Stimulated activated CD8-positive, alpha-beta memory T cell treated with anti-CD3 and anti-CD28 coated beads, Interleukin-12 subunit alpha, Interleukin-12 subunit beta, amount 100 ng/mL, for 24 hours (primary cell): ENCODE data around the gene CLEC2L.

Source experiments
- DNase-seq: peaks from one replicate; pipeline ENCODE4 v3.0.0-alpha.2; 2020; ENCODE audit errors: extremely low read depth

The CLEC2L gene

DNA sequence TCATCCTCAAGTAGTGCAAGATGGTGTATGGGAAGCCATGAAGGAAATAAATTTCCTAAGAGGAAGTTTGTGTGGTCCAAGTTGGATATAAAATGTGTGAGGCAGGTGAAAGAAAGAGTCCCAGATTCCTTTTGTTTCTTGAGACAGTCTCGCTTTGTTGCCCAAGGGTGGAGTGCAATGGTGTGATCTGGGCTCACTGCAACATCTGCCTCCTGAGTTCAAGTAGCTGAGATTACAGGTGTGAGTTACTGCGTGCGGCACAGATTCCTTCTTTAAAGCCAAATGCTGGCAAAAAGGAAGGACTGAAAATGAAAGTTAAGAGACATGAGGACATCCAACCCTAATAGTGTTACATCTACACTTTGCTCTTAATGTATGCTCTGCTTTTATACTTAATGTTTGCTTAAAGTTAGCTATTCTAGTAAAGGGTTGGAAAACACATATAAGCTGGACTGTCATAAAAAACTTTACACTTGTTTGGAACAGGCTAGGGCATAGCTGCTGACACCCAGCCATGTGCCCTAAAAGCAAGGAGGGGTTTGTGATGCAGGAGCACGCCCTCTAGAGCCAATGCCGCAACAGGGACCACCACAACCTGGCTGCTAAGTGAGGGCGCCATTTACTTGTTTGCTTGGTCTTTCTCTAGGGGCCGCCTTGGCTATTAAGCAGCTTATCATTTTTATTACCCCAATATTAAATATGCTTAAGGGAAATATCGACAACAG lies 34.5 kb downstream of the CLEC2L start:
- no peak for DNase-seq

GRCh38 chr7:139559364-139560105 lies 36.0 kb downstream of the CLEC2L start:
- DNase-seq, result no peak

DNA sequence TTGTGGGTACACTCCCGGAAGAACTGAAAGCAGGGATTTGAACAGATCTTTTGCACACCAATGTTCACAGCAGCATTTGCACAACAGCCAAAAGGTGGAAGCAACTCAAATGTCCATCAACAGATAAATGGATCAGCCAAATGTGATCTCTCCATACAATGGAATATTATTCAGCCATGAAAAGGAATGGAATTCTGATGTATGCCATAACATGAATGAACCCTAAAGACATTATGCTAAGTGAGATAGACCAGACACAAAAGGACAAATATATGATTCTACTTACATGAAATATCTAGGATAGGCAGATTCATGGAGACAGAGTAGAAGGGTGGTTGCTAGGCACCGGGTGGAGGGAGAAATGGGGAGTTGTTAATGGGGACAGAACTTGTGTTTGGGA lies 36.7 kb downstream of the CLEC2L start:
- no peak for DNase-seq

- DNase-seq, result no peak
Measured at GRCh38 chr7:139560678-139561077, 37.2 kb downstream of the CLEC2L start.

DNA sequence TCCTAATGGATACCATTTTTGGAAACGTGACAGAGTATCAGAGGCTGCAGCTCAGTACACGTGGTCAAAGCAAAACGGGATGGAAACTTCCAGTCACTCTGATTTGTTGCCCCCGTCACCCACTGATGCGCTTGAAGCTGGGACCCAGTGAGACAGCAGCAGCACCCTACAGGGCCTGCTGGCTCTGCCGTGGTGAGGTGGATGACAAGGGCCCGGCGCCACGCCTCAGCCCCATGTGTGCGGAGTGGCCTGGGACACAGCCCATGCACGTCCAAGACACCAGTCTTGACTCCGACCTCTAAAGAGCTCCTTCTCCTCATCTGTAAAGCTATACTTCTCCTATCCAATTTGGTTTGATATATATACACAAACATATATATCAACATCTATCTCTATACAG lies 39.0 kb downstream of the CLEC2L start:
- DNase-seq, result no peak

DNA sequence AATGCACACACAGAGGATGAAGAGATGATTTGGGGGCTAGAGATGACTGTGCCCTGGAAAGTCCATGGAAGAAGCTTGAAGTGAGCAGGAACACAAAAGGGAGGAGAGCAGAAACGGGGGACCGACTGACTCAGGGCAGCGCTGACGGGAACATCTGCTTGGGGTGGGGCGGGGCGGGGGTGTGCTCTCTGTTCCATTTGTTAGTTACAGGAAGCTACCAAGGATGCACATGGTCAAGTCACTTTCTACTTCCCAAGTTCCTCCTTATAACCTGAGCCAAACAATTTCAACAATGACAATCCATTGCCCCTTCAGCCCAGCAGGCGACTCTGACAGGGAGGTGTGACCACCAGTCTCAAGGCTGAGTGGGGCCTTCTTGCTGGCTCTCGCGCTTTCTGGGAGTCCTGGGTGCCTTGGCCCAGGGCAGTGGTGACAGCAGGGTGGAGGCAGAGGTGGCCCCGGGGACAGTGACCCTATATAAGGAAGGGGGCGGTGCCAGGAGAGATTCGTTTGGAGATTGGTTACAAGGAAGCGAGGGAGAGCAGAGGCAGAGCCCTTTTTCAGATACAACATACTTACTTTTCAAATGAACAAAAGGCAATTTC lies 39.6 kb downstream of the CLEC2L start:
- no peak for DNase-seq

DNA sequence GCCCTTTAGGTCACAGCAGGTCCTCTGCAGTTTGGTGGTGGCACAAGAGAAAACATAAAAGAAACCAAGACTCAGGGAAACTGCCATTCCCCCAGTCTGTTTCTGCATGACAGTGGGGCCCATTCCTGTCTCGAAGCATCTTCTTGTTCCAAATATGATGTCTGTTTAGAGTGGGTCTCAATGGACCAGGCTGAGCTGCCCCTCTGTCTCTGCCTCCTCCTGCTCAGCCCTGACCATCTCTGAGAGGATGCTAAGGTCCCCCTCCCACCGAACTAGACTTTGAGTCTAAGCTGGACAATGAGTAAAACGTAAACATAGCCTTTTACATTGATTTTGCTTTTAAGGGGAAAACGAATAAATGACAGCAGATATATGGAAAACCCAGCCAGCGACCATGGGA lies 40.4 kb downstream of the CLEC2L start:
- no peak for DNase-seq

- DNase-seq, result no peak
Measured at GRCh38 chr7:139566075-139566474, 42.6 kb downstream of the CLEC2L start.

GRCh38 chr7:139566736-139567646 lies 43.5 kb downstream of the CLEC2L start:
- no peak for DNase-seq

DNA sequence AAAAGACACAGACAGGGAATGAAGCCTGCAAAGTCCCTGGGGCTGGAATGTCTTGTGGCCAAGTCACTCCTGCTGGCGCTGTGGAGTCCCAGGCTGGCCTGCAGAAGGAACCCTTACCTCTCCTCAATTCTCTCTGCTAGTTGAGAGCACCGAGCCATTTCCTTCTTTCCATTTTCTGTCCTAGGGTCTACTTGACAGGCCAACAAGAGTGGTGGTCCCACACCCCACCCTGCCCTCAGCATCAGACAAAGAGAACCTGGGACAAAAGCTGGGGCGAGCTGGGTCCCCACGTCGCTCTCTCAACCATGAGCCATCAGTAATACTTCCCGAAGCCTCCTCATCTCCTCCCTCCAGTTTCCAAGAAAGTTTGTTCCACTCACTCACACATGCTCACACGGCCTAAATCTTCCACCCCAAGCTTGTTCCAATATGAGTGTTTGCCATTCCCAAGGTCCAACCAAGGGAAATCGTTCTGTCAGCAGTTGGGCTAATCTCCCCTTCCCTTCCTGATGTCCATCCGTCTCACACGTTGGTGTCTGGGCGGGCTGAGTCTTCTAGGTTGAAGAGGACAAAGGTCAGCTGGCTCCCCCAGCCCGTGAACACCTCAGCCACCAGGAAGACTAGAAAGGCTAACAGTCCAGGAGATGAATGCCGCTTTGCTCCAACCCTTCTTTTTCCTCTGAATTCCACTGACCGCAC lies 44.3 kb downstream of the CLEC2L start:
- no peak for DNase-seq

DNA sequence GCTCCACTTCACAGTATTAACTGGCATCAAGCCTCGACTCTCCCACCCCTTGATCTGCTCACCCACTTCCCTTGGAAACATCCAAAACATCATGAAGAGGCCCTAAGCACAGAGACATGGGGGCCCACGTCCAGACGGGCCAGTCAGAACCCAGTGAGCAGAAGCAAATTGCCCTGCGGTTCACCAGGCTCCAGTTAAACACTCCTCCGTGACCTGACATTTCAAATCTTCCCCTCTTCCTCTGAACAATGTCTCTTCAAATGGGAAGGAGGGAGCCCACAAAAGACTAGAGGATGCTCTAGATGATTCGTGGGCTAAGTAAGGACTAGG lies 44.8 kb downstream of the CLEC2L start:
- no peak for DNase-seq

GRCh38 chr7:139568813-139569490 lies 45.5 kb downstream of the CLEC2L start:
- DNase-seq, result no peak

GRCh38 chr7:139570119-139570518 lies 46.6 kb downstream of the CLEC2L start:
- no peak for DNase-seq

GRCh38 chr7:139570626-139571025 lies 47.1 kb downstream of the CLEC2L start:
- no peak for DNase-seq

- no peak for DNase-seq
Measured at GRCh38 chr7:139571190-139571589, 47.7 kb downstream of the CLEC2L start.

- no peak for DNase-seq
Measured at GRCh38 chr7:139571651-139572050, 48.2 kb downstream of the CLEC2L start.

DNA sequence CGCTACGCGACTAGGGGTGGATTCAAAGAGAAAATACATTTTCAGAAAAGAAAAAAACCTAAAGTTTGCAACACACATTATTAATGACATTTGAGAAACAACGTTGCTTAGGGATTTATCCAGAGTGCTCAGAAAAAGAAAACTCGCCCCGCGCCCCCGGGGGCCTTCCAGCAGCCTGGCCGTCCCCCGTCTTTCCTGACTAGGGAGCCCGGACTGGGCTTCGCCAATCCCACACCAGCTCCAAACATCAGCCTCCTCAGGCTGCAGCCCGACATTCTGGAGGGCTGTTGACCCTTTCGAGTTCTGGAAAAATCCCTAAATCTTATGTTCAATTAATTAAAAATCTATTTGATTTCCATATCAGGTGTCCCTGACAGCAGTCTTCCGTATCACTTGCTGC lies 48.6 kb downstream of the CLEC2L start:
- DNase-seq, result no peak

GRCh38 chr7:139572704-139573385 lies 49.4 kb downstream of the CLEC2L start:
- DNase-seq, result no peak

DNA sequence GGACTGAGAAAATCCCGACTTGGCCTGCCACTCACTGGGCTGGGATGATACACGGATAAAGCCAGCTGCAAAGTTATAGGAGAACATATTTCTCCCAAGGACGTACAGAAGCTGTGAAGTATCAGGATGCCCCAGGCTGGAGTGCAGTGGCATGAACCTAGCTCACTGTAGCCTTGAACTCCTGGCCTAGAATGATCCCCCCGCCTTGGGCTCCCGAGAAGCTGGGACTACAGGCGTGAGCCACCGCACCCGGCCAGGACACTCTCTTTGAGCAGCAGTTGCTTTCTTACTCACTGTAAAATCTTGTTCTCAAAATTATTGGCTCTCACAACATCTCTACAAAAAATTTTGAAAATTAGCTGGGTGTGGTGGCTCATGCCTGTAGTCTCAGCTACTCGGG lies 50.4 kb downstream of the CLEC2L start:
- DNase-seq, result no peak

GRCh38 chr7:139574618-139575337 lies 51.3 kb downstream of the CLEC2L start:
- no peak for DNase-seq
